NCI-H69 (cell line): ENCODE results near the gene DPYSL5.

ENCODE experiments used
- DNase-seq: peaks from one replicate; lab custom pipeline; 2025; lab: John Stamatoyannopoulos, UW

DPYSL5 gene

GRCh38 chr2:26993768-26994167, 145.8 kb downstream of the DPYSL5 start:
- DNase-seq = no peak

- DNase-seq = peak; percentile 18
Measured at GRCh38 chr2:26994983-26995382, 147.1 kb downstream of the DPYSL5 start.

GRCh38 chr2:26997394-26997793, 149.5 kb downstream of the DPYSL5 start:
- no peak for DNase-seq

GRCh38 chr2:26998323-26998722, 150.4 kb downstream of the DPYSL5 start:
- DNase-seq = no peak
